Osteoblast (primary cell): ENCODE data around the gene NKX1-2. TPM values are rescaled to one million over a fixed set of nuclear protein-coding genes. Genes with fewer than 3 reads are reported as not detected.

Experiments
- DNase-seq: peaks from one replicate; pipeline ENCODE4 v3.0.0; 2011; ENCODE audit warnings: low spot score, mixed read lengths; ENCODE audit not compliant: insufficient read length; ENCODE audit errors: missing footprints
- H2AFZ ChIP-seq: 2 replicates; pipeline ENCODE4 v1.6.0; 2011; ENCODE audit warnings: mild to moderate bottlenecking, low read length
- H3K27ac ChIP-seq: 2 replicates; pipeline ENCODE4 v1.5.1; 2011; ENCODE audit warnings: mild to moderate bottlenecking, low read depth, low read length, moderate library complexity
- H3K27me3 ChIP-seq: 2 replicates; pipeline ENCODE4 v1.6.0; 2012; ENCODE audit warnings: mild to moderate bottlenecking, control low read depth, inconsistent platforms, low read length, moderate library complexity; ENCODE audit not compliant: insufficient read depth
- H3K36me3 ChIP-seq: 2 replicates; pipeline ENCODE4 v1.5.1; 2011; ENCODE audit warnings: mild to moderate bottlenecking, low read length, control low read depth, moderate library complexity; ENCODE audit not compliant: insufficient read depth
- H3K4me1 ChIP-seq: 2 replicates; pipeline ENCODE4 v1.5.1; 2011; ENCODE audit warnings: mild to moderate bottlenecking, low read length, control low read depth, moderate library complexity; ENCODE audit not compliant: insufficient read depth
- H3K4me2 ChIP-seq: 2 replicates; pipeline ENCODE4 v1.6.0; 2011; ENCODE audit warnings: mild to moderate bottlenecking, low read length; ENCODE audit not compliant: insufficient read depth
- H3K4me3 ChIP-seq: fragments of 200-600 bp; sonication (generic); 3 replicates; pipeline ENCODE4 v1.5.1; 2012; ENCODE audit warnings: mild to moderate bottlenecking, low read length, inconsistent platforms; ENCODE audit not compliant: insufficient read depth
- H3K79me2 ChIP-seq: 2 replicates; pipeline ENCODE4 v1.6.0; 2012; ENCODE audit warnings: mild to moderate bottlenecking, low read length, control low read depth, inconsistent platforms; ENCODE audit not compliant: insufficient read depth
- H3K9me3 ChIP-seq: 2 replicates; pipeline ENCODE4 v1.5.1; 2011; ENCODE audit warnings: low read depth, low read length, control low read depth
- H4K20me1 ChIP-seq: 2 replicates; pipeline ENCODE4 v1.6.0; 2012; ENCODE audit warnings: mild to moderate bottlenecking, low read length, control low read depth; ENCODE audit not compliant: insufficient read depth
- total RNA-seq: library from RNA; depleted of rRNA; stranded (reverse); fragments of >200 nt; gene quantifications from 2 replicates; pipeline ENCODE4 v1.2.3, GENCODE V29; 2012
- TF ChIP-seq, protein P1 (sequence below): IDR thresholded peaks from 2 replicates; pipeline ENCODE4 v1.5.1; 2011; ENCODE audit warnings: mild to moderate bottlenecking, low read depth, low read length, moderate library complexity; ENCODE audit errors: extremely low read depth

Gene NKX1-2
- total RNA-seq, 1 donor: not detected

DNA sequence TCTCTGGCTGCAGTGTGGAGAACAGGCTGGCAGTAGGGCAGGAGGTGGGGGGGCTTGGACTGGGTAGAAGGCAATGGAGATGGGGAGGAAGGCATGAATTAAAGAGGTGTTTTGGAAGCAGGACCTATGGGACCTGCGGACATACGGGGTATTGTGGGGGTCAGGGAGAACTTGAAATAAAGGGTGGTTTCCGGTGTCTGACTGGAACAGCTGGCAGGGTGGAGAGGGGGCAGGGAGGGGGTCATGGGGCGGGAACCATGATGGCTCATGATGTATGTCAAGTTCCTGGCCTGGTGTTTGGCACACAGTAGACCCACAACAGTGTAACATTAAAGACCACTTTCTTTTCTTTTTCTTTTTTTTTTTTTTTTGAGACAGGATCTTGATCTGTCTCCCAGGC, 17.3 kb upstream of the NKX1-2 start:
- Histone ChIP-seq H3K79me2 (no peaks in the 10 kb centered on the region), H3K36me3 (no peaks in the 10 kb centered on the region), H3K4me2 (no peak overlapping the region), H3K4me3 (no peak overlapping the region), H3K27me3 (no peaks in the 10 kb centered on the region), H2AFZ (no peak overlapping the region), H3K4me1 (no peaks in the 10 kb centered on the region), H3K9me3 (no peaks in the 10 kb centered on the region), H4K20me1 (peaks cover 17% of the 10 kb centered on the region), H3K27ac (no peak overlapping the region)
- TF ChIP-seq, protein P1, sequence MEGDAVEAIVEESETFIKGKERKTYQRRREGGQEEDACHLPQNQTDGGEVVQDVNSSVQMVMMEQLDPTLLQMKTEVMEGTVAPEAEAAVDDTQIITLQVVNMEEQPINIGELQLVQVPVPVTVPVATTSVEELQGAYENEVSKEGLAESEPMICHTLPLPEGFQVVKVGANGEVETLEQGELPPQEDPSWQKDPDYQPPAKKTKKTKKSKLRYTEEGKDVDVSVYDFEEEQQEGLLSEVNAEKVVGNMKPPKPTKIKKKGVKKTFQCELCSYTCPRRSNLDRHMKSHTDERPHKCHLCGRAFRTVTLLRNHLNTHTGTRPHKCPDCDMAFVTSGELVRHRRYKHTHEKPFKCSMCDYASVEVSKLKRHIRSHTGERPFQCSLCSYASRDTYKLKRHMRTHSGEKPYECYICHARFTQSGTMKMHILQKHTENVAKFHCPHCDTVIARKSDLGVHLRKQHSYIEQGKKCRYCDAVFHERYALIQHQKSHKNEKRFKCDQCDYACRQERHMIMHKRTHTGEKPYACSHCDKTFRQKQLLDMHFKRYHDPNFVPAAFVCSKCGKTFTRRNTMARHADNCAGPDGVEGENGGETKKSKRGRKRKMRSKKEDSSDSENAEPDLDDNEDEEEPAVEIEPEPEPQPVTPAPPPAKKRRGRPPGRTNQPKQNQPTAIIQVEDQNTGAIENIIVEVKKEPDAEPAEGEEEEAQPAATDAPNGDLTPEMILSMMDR: no peak
- no peak for DNase-seq

DNA sequence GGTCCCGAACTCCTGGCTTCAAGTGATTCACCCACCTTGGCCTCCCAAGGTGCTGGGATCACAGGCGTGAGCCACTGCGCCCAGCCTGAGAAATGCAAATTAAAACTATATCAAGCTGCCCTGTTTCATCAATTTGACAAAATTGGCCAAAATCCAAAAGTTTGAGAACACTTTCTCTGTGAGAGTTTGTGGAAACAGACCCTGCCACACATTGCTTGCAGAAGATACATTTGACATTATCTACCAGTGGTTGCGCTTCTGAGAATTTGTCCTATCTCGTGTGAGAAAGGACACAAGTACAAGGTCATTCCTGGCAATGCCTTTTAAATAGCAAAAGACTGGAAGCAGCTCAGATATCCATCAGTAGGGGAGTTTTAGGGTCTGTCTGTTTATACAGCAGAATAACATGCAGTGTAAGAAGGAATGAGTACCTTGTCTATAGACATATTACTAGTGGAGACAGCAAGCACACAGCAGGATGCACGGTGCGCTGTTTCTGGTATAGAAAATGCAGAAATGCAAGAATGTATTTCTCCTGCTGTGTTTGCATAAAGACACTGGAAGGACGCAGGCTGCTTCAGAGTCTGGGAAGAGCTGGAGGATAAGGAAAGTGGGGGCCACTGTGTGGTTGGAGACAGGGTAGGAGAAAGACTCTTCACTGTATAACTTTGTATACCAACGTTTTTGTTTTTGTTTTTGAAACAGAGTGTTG, 16.1 kb upstream of the NKX1-2 start:
- no peaks in the 10 kb centered on the region for H3K27me3 ChIP-seq
- peaks cover 15% of the 10 kb centered on the region for H4K20me1 ChIP-seq
- no peaks in the 10 kb centered on the region for H3K4me1 ChIP-seq
- no peaks in the 10 kb centered on the region for H3K79me2 ChIP-seq
- H3K4me2 ChIP-seq: no peak overlapping the region
- DNase-seq: no peak
- H3K4me3 ChIP-seq: no peak overlapping the region
- no peaks in the 10 kb centered on the region for H3K9me3 ChIP-seq
- no peak overlapping the region for H3K27ac ChIP-seq
- no peak overlapping the region for H2AFZ ChIP-seq
- H3K36me3 ChIP-seq: no peaks in the 10 kb centered on the region
- TF ChIP-seq, protein P1: no peak

DNA sequence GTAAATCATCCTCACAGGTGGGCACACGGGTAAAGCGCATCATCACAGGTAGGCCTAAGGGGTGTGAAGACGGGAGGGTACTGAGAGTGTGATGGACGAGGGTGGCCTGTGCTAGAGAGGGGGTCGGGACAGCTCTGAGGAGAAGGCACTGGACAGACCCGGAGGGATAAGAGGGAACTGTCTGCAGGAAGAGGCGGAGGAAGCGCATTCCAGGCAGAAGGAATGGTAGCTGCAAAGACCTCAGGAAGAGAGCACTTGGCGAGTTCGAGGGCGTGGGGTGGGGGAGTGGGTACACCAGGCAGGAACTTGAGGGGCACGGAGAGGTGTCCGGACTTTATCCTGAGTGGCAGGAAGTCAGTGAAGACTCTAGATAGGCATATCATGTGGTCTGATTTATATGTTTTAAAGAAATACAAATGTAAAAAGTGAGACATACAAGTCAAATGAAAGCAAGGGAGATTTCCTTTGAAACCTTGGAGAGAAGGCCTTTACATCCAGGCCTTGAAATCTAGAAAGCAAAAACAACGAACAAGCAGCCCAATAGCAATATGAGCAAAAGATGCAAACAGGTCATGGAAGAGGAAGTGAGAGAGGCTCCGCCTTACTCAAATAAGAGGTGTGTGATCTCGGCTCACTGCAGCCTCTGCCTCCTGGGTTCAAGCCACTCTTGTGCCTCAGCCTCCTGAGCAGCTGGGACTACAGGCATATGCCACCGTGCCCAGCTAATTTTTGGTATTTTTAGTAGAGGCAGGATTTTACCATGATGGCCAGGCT, 15.4 kb upstream of the NKX1-2 start:
- H3K27ac ChIP-seq: no peak overlapping the region
- peaks cover 11% of the 10 kb centered on the region for H4K20me1 ChIP-seq
- no peaks in the 10 kb centered on the region for H3K4me1 ChIP-seq
- no peaks in the 10 kb centered on the region for H3K79me2 ChIP-seq
- H2AFZ ChIP-seq: no peak overlapping the region
- no peaks in the 10 kb centered on the region for H3K9me3 ChIP-seq
- no peak overlapping the region for H3K4me2 ChIP-seq
- H3K27me3 ChIP-seq: no peaks in the 10 kb centered on the region
- TF ChIP-seq, protein P1: no peak
- peak; percentile 73 for DNase-seq
- H3K4me3 ChIP-seq: no peak overlapping the region
- H3K36me3 ChIP-seq: no peaks in the 10 kb centered on the region
